Sciatic nerve (tissue), 2 donors: ENCODE data around the gene TAF4. TPM values are rescaled to one million over a fixed set of nuclear protein-coding genes. Genes with fewer than 3 reads are reported as not detected.
A peak's percentile ranks its signal among the peaks of the same experiment; 100 is the strongest.

Experiments
- ATAC-seq: fragments of 200-7000 bp; cut with Tn5 transposase; one replicate; pipeline ENCODE4 v1.9.1; 2020; ENCODE audit warnings: mild to moderate bottlenecking, moderate library complexity
- DNase-seq: peaks from one replicate; pipeline ENCODE4 v3.0.0-alpha.2; 2020; ENCODE audit warnings: low spot score
- intact Hi-C: fragments of 100-400 bp; cut with DNase I; formaldehyde crosslinking; loops from one replicate; pipeline ENCODE4 v1.14.2; 2022
- total RNA-seq: library from RNA; stranded (reverse); fragmentation: NEBNext Ultra II Directional; extraction: Animal tissue kit (Norgen Biotek cat#: 25700); gene quantifications from one replicate; pipeline ENCODE4 v1.2.1, GENCODE V29; 2021
- donor health status: DM: no; HTN: no; CAD: no.
- donor health status: DM: no; HTN: no; CAD: no.

Gene TAF4, protein sequence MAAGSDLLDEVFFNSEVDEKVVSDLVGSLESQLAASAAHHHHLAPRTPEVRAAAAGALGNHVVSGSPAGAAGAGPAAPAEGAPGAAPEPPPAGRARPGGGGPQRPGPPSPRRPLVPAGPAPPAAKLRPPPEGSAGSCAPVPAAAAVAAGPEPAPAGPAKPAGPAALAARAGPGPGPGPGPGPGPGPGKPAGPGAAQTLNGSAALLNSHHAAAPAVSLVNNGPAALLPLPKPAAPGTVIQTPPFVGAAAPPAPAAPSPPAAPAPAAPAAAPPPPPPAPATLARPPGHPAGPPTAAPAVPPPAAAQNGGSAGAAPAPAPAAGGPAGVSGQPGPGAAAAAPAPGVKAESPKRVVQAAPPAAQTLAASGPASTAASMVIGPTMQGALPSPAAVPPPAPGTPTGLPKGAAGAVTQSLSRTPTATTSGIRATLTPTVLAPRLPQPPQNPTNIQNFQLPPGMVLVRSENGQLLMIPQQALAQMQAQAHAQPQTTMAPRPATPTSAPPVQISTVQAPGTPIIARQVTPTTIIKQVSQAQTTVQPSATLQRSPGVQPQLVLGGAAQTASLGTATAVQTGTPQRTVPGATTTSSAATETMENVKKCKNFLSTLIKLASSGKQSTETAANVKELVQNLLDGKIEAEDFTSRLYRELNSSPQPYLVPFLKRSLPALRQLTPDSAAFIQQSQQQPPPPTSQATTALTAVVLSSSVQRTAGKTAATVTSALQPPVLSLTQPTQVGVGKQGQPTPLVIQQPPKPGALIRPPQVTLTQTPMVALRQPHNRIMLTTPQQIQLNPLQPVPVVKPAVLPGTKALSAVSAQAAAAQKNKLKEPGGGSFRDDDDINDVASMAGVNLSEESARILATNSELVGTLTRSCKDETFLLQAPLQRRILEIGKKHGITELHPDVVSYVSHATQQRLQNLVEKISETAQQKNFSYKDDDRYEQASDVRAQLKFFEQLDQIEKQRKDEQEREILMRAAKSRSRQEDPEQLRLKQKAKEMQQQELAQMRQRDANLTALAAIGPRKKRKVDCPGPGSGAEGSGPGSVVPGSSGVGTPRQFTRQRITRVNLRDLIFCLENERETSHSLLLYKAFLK
- 20.1 TPM for total RNA-seq

GRCh38 chr20:62065674-62066338 is at the start of gene TAF4:
TSS of gene TAF4 (minus strand) at chr20:62065881. CDS start at chr20:62065810, 71 bp downstream.
- intact Hi-C loops: loop anchor here (10.0 kb wide), 1 partner anchor 59 kb away; the partner anchor contains the start of gene LSM14B
- ATAC-seq (peak; percentile 76), DNase-seq (peak; percentile 85)

DNA sequence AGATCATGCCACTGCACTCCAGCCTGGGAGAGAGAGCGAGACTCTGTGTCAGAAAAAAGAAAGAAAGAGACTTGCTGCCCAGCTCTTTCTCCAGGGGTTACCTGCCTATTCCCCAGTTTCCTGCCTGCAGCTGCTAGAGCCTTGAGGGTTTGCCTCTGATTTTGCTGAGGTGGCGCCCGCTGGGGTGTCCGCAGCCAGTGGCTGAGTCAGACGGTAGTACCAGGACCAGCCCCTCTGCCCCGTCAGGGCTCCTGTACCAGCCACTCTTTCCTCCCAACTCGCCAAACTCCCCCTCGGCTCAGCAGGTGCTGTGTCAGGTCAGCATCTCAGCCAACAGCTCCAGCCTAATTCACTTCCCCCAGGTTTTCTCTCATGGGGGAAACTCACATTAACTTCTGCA is 49.2 kb upstream of the TAF4 start:
- intact Hi-C loops: no loop called here
- DNase-seq (no peak), ATAC-seq (no peak)

DNA sequence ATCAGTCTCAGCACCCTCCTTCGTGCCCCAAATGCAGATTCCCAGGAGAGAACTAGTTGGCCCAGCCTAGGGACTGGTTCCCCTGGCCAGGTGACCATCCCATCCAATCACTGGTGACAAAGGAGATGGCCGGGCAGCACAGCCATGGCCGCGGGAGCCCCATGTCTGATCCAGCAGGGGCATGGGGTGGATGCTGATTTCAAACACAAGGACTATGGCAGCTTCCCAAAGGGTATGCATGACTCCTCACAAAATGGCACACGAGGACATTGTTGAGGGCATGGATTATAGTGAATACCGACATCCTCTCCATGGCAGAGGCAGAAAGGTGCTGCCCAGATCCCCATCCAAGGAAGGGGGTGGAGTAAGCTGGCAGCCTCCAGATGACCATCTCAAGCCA is 46.7 kb upstream of the TAF4 start:
- intact Hi-C loops: no loop called here
- no peak for ATAC-seq
- DNase-seq: no peak

- intact Hi-C loops: no loop called here
- ATAC-seq (no peak), DNase-seq (no peak)
Observed at GRCh38 chr20:62111148-62111547, 45.5 kb upstream of the TAF4 start.

GRCh38 chr20:62105592-62105991 is 39.9 kb upstream of the TAF4 start:
- ATAC-seq (no peak), DNase-seq (no peak)
- intact Hi-C loops: no loop called here

- no peak for DNase-seq
Observed at GRCh38 chr20:62104791-62105345, 39.2 kb upstream of the TAF4 start.

GRCh38 chr20:62104234-62104789 is 38.6 kb upstream of the TAF4 start:
- intact Hi-C loops: no loop called here
- no peak for DNase-seq
- no peak for ATAC-seq

More at GRCh38 chr20:62104791-62105345, 39.2 kb upstream of the TAF4 start:
- intact Hi-C loops: no loop called here
- no peak for ATAC-seq

GRCh38 chr20:62103508-62104233 is 38.0 kb upstream of the TAF4 start:
- intact Hi-C loops: no loop called here
- no peak for DNase-seq
- ATAC-seq: no peak

DNA sequence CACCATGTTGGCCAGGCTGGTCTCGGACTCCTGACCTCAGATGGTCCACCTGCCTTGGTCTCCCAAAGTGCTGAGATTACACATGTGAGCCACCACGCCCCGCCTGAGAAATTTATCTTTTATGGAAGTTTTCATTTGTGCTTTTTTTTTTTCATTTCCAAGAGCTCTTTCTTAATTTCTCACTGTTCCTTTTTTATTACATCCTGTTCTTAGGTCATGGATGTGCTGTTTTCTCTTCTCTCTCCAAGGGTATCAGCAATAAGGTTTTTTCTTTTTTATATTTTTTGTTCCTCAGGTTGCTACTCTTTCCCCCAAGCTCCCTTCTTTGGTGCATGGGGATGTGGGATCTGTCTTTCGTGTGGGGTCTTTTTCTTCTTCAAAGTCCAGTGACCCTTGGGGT is 35.4 kb upstream of the TAF4 start:
- DNase-seq (no peak), ATAC-seq (no peak)
- intact Hi-C loops: no loop called here

GRCh38 chr20:62097881-62098407 is 32.3 kb upstream of the TAF4 start:
- DNase-seq: no peak
- ATAC-seq: no peak
- intact Hi-C loops: no loop called here

DNA sequence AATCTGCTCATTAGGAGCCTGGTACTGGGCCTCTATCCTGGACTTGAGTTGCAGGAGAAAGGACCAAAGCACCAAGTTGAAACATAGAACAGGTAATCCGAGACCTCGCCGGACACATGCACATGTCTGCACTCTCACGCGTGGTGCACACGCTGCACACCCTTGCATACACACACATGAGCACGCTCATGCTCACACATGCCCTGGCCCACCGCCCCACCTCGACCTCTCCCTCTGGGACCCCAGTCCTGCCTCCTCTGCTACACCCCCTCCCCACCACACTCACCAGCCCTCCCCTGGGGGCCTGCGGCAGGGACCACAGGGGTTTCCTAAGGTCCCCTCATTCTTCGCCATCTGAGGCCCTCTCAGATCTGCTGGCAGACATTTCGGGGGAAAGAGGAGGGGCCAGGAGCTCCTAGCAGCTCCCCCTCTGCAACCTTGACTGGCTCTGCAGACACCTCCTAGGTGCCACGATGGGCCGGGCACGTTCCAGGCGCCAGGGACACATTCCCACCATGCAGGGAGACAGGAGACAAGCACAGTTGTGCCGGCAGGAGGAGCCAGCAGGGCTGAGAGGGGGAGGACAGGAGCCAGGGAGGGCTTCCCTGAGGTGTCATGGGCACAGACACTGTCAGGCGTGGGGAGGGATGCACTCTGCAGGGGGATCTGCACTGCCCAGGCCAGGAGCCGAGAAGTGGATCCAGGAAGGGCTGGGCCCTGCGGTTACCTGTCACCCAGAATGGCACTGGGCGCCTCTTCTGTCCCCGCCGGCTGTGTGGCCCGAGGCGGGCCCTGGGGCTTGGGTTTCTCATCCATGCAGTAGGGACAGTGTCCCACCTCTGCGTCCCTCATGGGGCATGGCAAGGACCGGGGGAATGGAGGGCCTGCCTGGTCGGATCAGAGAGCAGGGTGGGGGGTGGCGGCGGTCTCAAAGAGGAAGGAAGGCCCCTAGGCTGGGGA is 31.0 kb upstream of the TAF4 start:
- intact Hi-C loops: no loop called here
- ATAC-seq (no peak), DNase-seq (no peak)

DNA sequence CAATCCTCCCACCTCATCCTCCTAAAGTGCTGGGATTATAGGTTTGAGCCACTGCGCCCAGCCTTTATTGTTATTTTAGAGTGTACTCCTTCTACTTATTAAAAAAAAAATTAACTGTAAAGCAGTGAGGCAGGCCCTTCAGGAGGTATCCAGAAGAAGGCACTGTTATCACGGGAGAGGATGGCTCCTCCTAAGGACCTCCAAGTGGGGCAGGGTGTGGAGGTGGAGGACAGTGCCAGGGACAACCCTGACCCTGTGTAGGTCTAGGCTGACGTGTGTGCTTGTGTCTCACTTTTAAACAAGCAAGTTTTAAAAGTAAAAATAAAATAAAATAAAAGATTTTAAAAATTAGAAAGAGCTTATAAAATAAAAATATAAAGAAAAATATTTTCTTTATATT is 23.7 kb upstream of the TAF4 start:
- ATAC-seq: no peak
- no peak for DNase-seq
- intact Hi-C loops: no loop called here

DNA sequence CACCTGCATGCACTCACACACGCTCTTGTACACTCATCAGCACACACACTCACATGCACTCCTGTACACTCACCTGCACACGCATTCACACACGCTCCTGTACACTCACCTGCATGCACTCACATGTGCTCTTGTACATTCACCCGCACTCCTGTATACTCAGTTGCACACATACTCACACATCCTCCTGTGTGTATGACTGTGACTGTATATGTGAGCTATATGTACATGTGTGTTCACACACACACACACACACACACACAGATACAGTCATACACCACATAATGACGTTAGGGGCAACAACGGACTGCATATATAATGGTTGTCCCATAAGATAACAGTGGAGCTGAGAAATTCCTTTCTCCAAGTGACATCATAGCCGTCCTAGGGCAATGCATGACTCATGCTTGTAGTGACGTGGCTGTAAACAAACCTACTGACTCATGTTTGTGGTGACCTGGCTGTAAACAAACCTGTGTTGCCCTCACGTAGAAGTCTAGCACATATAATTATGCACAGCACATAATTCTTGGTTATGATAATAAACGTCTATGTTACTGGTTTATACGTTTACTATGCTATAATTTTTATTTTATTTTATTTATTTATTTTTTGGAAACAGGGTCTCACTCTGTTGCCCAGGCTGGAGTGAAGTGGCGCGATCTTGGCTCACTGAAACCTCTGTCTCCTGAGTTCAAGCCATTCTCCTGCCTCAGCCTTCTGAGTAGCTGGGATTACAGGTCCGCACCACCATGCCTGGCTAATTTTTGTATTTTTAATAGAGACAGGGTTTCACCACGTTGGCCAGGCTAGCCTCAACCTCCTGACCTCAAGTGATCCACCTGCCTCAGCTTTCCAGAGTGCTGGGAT is 22.8 kb upstream of the TAF4 start:
- no peak for DNase-seq
- ATAC-seq: no peak
- intact Hi-C loops: no loop called here

GRCh38 chr20:62087632-62088031 is 22.0 kb upstream of the TAF4 start:
- ATAC-seq: no peak
- intact Hi-C loops: no loop called here
- DNase-seq: no peak

DNA sequence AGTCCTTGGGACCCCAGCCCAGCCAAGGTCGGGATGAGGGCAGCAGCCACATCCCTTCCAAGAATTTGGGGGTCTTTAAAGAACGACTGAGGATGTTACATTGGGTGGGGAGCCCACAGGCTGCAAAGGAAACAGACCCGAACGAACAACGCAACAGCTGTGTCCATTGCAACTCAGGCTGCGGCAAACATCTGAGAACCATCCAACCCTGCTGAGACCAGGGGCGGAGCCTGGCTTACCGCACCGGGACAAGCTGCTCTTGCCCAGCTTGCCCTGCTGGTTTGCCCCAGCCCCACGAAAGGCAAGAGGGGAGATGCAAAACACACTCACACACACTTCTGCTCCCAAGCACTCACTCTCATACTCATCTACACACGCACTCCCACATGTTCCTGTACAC is 21.5 kb upstream of the TAF4 start:
- ATAC-seq (no peak), DNase-seq (no peak)
- intact Hi-C loops: no loop called here

DNA sequence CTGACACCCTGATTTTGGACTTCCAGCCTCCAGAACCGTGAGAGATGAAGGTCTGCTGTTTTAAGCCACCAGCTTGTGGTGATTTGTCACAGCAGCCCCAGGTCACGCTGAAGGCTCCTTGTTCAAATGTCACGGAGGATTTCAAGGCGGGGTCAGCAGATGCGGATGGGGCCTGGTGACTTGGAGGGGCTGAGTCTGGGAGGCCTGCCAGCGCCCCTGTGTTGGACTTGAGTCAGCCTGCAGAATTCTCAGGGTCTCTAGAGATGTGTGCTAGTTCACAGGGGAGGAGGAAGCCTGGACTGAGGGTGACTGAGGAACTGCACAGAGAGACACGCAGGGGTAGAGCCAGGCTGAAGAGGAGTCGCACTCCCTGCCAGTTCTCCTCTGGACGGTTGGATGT is 19.5 kb upstream of the TAF4 start:
- intact Hi-C loops: no loop called here
- ATAC-seq: no peak
- no peak for DNase-seq
